ENCODE results near the gene ACOX1.

GRCh38 chr17:75943491-75943890 is 35.5 kb downstream of the ACOX1 start:
- TF ChIP-seq CTCF (IDR thresholded peaks at IDR 0.05; ENCODE audit: borderline replicate concordance, extremely low read depth, low read length, poor library complexity, severe bottlenecking) (no peak), EZH2 (IDR thresholded peaks at IDR 0.05; ENCODE audit: borderline replicate concordance, low read depth, low read length, severe bottlenecking) (no peak)
